Astrocyte (in vitro differentiated cells and primary cell): ENCODE data around the gene SLIT3. TPM values are rescaled to one million over a fixed set of nuclear protein-coding genes. Genes with fewer than 3 reads are reported as not detected.
"Not testable (repeated sequence)": the region's sequence is repeated elsewhere in the genome, so short reads cannot be mapped to it uniquely, and the experiment has no call there.

Experiments used
- DNase-seq: peaks from one replicate; pipeline ENCODE4 v3.0.0-alpha.2; 2010; ENCODE audit warnings: low read depth
- FAIRE-seq: peaks from 2 replicates; lab custom pipeline; 2011; peaks lifted over from hg19 to GRCh38; lab: Jason Lieb, UNC
- H2AFZ ChIP-seq: 2 replicates; pipeline ENCODE4 v1.6.0; 2012; ENCODE audit warnings: low read depth, low read length, inconsistent platforms
- H3K27ac ChIP-seq: 2 replicates; pipeline ENCODE4 v1.5.1; 2011; ENCODE audit warnings: low read depth, low read length, inconsistent platforms
- H3K27me3 ChIP-seq: 2 replicates; pipeline ENCODE4 v1.6.0; 2011; ENCODE audit warnings: low read length, inconsistent platforms; ENCODE audit not compliant: insufficient read depth
- H3K36me3 ChIP-seq: 2 replicates; pipeline ENCODE4 v1.5.1; 2011; ENCODE audit warnings: low read length, inconsistent platforms; ENCODE audit not compliant: insufficient read depth
- H3K4me1 ChIP-seq: 2 replicates; pipeline ENCODE4 v1.5.1; 2011; ENCODE audit warnings: low read length, inconsistent platforms; ENCODE audit not compliant: insufficient read depth
- H3K4me2 ChIP-seq: 2 replicates; pipeline ENCODE4 v1.6.0; 2012; ENCODE audit warnings: low read length, inconsistent platforms
- H3K4me3 ChIP-seq: 2 replicates; pipeline ENCODE4 v1.5.1; 2011; ENCODE audit warnings: low read depth, mild to moderate bottlenecking, low read length, inconsistent platforms; ENCODE audit not compliant: insufficient read depth
- H3K79me2 ChIP-seq: 2 replicates; pipeline ENCODE4 v1.6.0; 2012; ENCODE audit warnings: mild to moderate bottlenecking, low read length, inconsistent platforms; ENCODE audit not compliant: insufficient read depth
- H3K9ac ChIP-seq: 2 replicates; pipeline ENCODE4 v1.6.0; 2012; ENCODE audit warnings: mild to moderate bottlenecking, low read length, inconsistent platforms
- H3K9me3 ChIP-seq: 2 replicates; pipeline ENCODE4 v1.5.1; 2012; ENCODE audit warnings: low read depth, mild to moderate bottlenecking, low read length, inconsistent platforms; ENCODE audit not compliant: insufficient read depth
- H4K20me1 ChIP-seq: 2 replicates; pipeline ENCODE4 v1.6.0; 2012; ENCODE audit warnings: low read length, inconsistent platforms; ENCODE audit not compliant: insufficient read depth
- H3K27ac Mint-ChIP-seq: one replicate; pipeline ENCODE4 v1.8.0; 2021; ENCODE audit warnings: mild to moderate bottlenecking, mixed read lengths; ENCODE audit not compliant: unreplicated experiment
- H3K27me3 Mint-ChIP-seq: one replicate; pipeline ENCODE4 v1.8.0; 2021; ENCODE audit warnings: low read depth, mixed read lengths; ENCODE audit not compliant: unreplicated experiment
- H3K36me3 Mint-ChIP-seq: one replicate; pipeline ENCODE4 v1.8.0; 2021; ENCODE audit warnings: low read depth, mixed read lengths; ENCODE audit not compliant: unreplicated experiment
- H3K4me1 Mint-ChIP-seq: one replicate; pipeline ENCODE4 v1.8.0; 2021; ENCODE audit warnings: low read depth, mixed read lengths; ENCODE audit not compliant: unreplicated experiment
- H3K4me3 Mint-ChIP-seq: one replicate; pipeline ENCODE4 v1.8.0; 2021; ENCODE audit warnings: mild to moderate bottlenecking, moderate library complexity, mixed read lengths; ENCODE audit not compliant: unreplicated experiment
- H3K9me3 Mint-ChIP-seq: one replicate; pipeline ENCODE4 v1.8.0; 2021; ENCODE audit warnings: mild to moderate bottlenecking, mixed read lengths; ENCODE audit not compliant: unreplicated experiment
- CTCF ChIP-seq: IDR thresholded peaks from 2 replicates; pipeline ENCODE4 v1.5.1; 2011; ENCODE audit warnings: low read depth, mild to moderate bottlenecking, inconsistent platforms, low read length, moderate library complexity; ENCODE audit not compliant: insufficient read depth
- EZH2 ChIP-seq: IDR thresholded peaks from 2 replicates; pipeline ENCODE4 v1.6.1; 2012; ENCODE audit warnings: mild to moderate bottlenecking, low read length, inconsistent platforms; ENCODE audit not compliant: insufficient read depth
- total RNA-seq: library from RNA; stranded (reverse); gene quantifications from 2 replicates; pipeline ENCODE4 v1.2.1, GENCODE V29; 2021

SLIT3 gene
- total RNA-seq, 1 donor from 2014 or later: 20.7 TPM

- no peaks in the 10 kb centered on the region for H3K36me3 Mint-ChIP-seq
- H3K4me1 ChIP-seq: no peaks in the 10 kb centered on the region
- H3K9me3 ChIP-seq: no peaks in the 10 kb centered on the region
- H3K9me3 Mint-ChIP-seq: no peaks in the 10 kb centered on the region
- FAIRE-seq (no peak), DNase-seq (no peak)
- H3K27ac Mint-ChIP-seq: no peak overlapping the region
- TF ChIP-seq EZH2: no peak
- no peak for TF ChIP-seq CTCF
- no peak overlapping the region for H3K4me3 ChIP-seq
- H2AFZ ChIP-seq: no peak overlapping the region
- no peaks in the 10 kb centered on the region for H3K36me3 ChIP-seq
- no peak overlapping the region for H3K4me2 ChIP-seq
- H3K27ac ChIP-seq: no peak overlapping the region
- H3K9ac ChIP-seq: no peak overlapping the region
- no peak overlapping the region for H3K4me3 Mint-ChIP-seq
- H3K27me3 Mint-ChIP-seq: no peaks in the 10 kb centered on the region
- H4K20me1 ChIP-seq: no peaks in the 10 kb centered on the region
- H3K4me1 Mint-ChIP-seq: peaks cover 9% of the 10 kb centered on the region
- H3K27me3 ChIP-seq: no peaks in the 10 kb centered on the region
- H3K79me2 ChIP-seq: no peaks in the 10 kb centered on the region
Observed at GRCh38 chr5:168646335-168646734, 654.6 kb downstream of the SLIT3 start.

GRCh38 chr5:168645195-168645594 is 655.7 kb downstream of the SLIT3 start:
- Histone ChIP-seq H3K4me3 (no peak overlapping the region), H2AFZ (no peak overlapping the region), H3K4me2 (no peak overlapping the region), H3K27me3 (no peaks in the 10 kb centered on the region), H3K4me1 (no peaks in the 10 kb centered on the region), H3K9ac (no peak overlapping the region), H3K36me3 (no peaks in the 10 kb centered on the region), H3K9me3 (no peaks in the 10 kb centered on the region), H3K27ac (no peak overlapping the region), H3K79me2 (no peaks in the 10 kb centered on the region), H4K20me1 (no peaks in the 10 kb centered on the region)
- no peak overlapping the region for H3K27ac Mint-ChIP-seq
- FAIRE-seq: no peak
- TF ChIP-seq CTCF (no peak), EZH2 (no peak)
- DNase-seq: no peak
- H3K4me1 Mint-ChIP-seq: peaks cover 9% of the 10 kb centered on the region
- H3K9me3 Mint-ChIP-seq: no peaks in the 10 kb centered on the region
- no peak overlapping the region for H3K4me3 Mint-ChIP-seq
- H3K27me3 Mint-ChIP-seq: no peaks in the 10 kb centered on the region
- H3K36me3 Mint-ChIP-seq: no peaks in the 10 kb centered on the region

GRCh38 chr5:168642019-168642418 is 658.9 kb downstream of the SLIT3 start:
- Histone ChIP-seq H3K9me3 (no peaks in the 10 kb centered on the region), H3K4me3 (no peak overlapping the region), H4K20me1 (no peaks in the 10 kb centered on the region), H3K4me2 (no peak overlapping the region), H3K27me3 (no peaks in the 10 kb centered on the region), H3K79me2 (no peaks in the 10 kb centered on the region), H3K27ac (no peak overlapping the region), H3K36me3 (no peaks in the 10 kb centered on the region), H3K4me1 (no peaks in the 10 kb centered on the region), H3K9ac (no peak overlapping the region), H2AFZ (no peak overlapping the region)
- Mint-ChIP-seq H3K4me1 (peaks cover 2% of the 10 kb centered on the region), H3K4me3 (no peak overlapping the region), H3K36me3 (no peaks in the 10 kb centered on the region), H3K9me3 (no peaks in the 10 kb centered on the region), H3K27me3 (no peaks in the 10 kb centered on the region), H3K27ac (no peak overlapping the region)
- TF ChIP-seq EZH2: no peak
- no peak for TF ChIP-seq CTCF
- DNase-seq (no peak), FAIRE-seq (no peak)

- H3K27me3 ChIP-seq, H3K4me3 ChIP-seq, H3K27me3 Mint-ChIP-seq, H3K4me1 Mint-ChIP-seq, FAIRE-seq, H3K9me3 ChIP-seq, H4K20me1 ChIP-seq, H3K36me3 Mint-ChIP-seq, H3K36me3 ChIP-seq, H3K27ac ChIP-seq, H3K4me3 Mint-ChIP-seq, H3K4me1 ChIP-seq, H3K27ac Mint-ChIP-seq, H3K79me2 ChIP-seq, H3K9ac ChIP-seq, H3K9me3 Mint-ChIP-seq, H3K4me2 ChIP-seq, H2AFZ ChIP-seq, DNase-seq: not testable (repeated sequence)
Observed at GRCh38 chr5:168638846-168639245, 662.1 kb downstream of the SLIT3 start.
